Measurements from ENCODE around the gene CENPO. TPM values are rescaled to one million over a fixed set of nuclear protein-coding genes. Genes with fewer than 3 reads are reported as not detected.
A peak's percentile ranks its signal among the peaks of the same experiment; 100 is the strongest.
"Not testable (repeated sequence)": the region's sequence is repeated elsewhere in the genome, so short reads cannot be mapped to it uniquely, and the experiment has no call there.

The CENPO gene
- total RNA-seq, 1 donor from 2014 or later, result 18.0 TPM

- no peak overlapping the region for H3K4me3 ChIP-seq (ENCODE audit: low read depth, low read length)
- no peak for DNase-seq (ENCODE audit: low read depth)
- no peak for TF ChIP-seq CTCF (conservative IDR thresholded peaks at IDR 0.05; ENCODE audit: low read depth, low read length)
Measured at GRCh38 chr2:24785671-24786321, 7.4 kb upstream of the CENPO start.

GRCh38 chr2:24787532-24787931 lies 5.7 kb upstream of the CENPO start:
- no peak overlapping the region for H3K4me3 ChIP-seq (ENCODE audit: low read depth, low read length)
- TF ChIP-seq CTCF (conservative IDR thresholded peaks at IDR 0.05; ENCODE audit: low read depth, low read length), result no peak
- no peak for DNase-seq (ENCODE audit: low read depth)

GRCh38 chr2:24788816-24789215 lies 4.4 kb upstream of the CENPO start:
- TF ChIP-seq CTCF (conservative IDR thresholded peaks at IDR 0.05; ENCODE audit: low read depth, low read length), result no peak
- no peak for DNase-seq (ENCODE audit: low read depth)
- H3K4me3 ChIP-seq (ENCODE audit: low read depth, low read length), result no peak overlapping the region

- no peak overlapping the region for H3K4me3 ChIP-seq (ENCODE audit: low read depth, low read length)
- no peak for TF ChIP-seq CTCF (conservative IDR thresholded peaks at IDR 0.05; ENCODE audit: low read depth, low read length)
- DNase-seq (ENCODE audit: low read depth), result no peak
Measured at GRCh38 chr2:24791452-24791851, 1.8 kb upstream of the CENPO start.

GRCh38 chr2:24792542-24792873 lies 717 bp upstream of the CENPO start:
- peak overlapping the region; percentile 90 for H3K4me3 ChIP-seq (ENCODE audit: low read depth, low read length)
- DNase-seq (ENCODE audit: low read depth), result no peak
- no peak for TF ChIP-seq CTCF (conservative IDR thresholded peaks at IDR 0.05; ENCODE audit: low read depth, low read length)

- H3K4me3 ChIP-seq (ENCODE audit: low read depth, low read length), result peak overlapping the region; percentile 90
- TF ChIP-seq CTCF (conservative IDR thresholded peaks at IDR 0.05; ENCODE audit: low read depth, low read length), result no peak
- no peak for DNase-seq (ENCODE audit: low read depth)
Measured at GRCh38 chr2:24793761-24794435, 673 bp downstream of the CENPO start.

- no peak for DNase-seq (ENCODE audit: low read depth)
- TF ChIP-seq CTCF (conservative IDR thresholded peaks at IDR 0.05; ENCODE audit: low read depth, low read length), result no peak
- H3K4me3 ChIP-seq (ENCODE audit: low read depth, low read length), result no peak overlapping the region
Measured at GRCh38 chr2:24797644-24798043, 4.4 kb downstream of the CENPO start.

- not testable (repeated sequence) for H3K4me3 ChIP-seq (ENCODE audit: low read depth, low read length); DNase-seq (ENCODE audit: low read depth)
Measured at GRCh38 chr2:24800487-24800886, 7.3 kb downstream of the CENPO start.

GRCh38 chr2:24805811-24806660 lies 12.8 kb downstream of the CENPO start:
- not testable (repeated sequence) for DNase-seq (ENCODE audit: low read depth); H3K4me3 ChIP-seq (ENCODE audit: low read depth, low read length)
